IPS-11a (cell line): ENCODE results near the gene PTMA.
"Not testable (repeated sequence)": the region's sequence is repeated elsewhere in the genome, so short reads cannot be mapped to it uniquely, and the experiment has no call there.

Experiments
- H3K4me3 ChIP-seq: one replicate; pipeline ENCODE4 v1.5.1; 2013; ENCODE audit warnings: low read depth, low read length, control low read depth

PTMA gene

GRCh38 chr2:231714639-231715498 lies 6.5 kb downstream of the PTMA start:
- H3K4me3 ChIP-seq = no peak overlapping the region

GRCh38 chr2:231715499-231715837 lies 7.1 kb downstream of the PTMA start:
- no peak overlapping the region for H3K4me3 ChIP-seq

GRCh38 chr2:231715988-231716616 lies 7.8 kb downstream of the PTMA start:
- no peak overlapping the region for H3K4me3 ChIP-seq

- H3K4me3 ChIP-seq = no peak overlapping the region
Measured at GRCh38 chr2:231716666-231717280, 8.4 kb downstream of the PTMA start.

GRCh38 chr2:231717281-231718171 lies 9.2 kb downstream of the PTMA start:
- H3K4me3 ChIP-seq = no peak overlapping the region

GRCh38 chr2:231718799-231719198 lies 10.5 kb downstream of the PTMA start:
- H3K4me3 ChIP-seq = no peak overlapping the region

- H3K4me3 ChIP-seq = no peak overlapping the region
Measured at GRCh38 chr2:231720292-231720986, 12.1 kb downstream of the PTMA start.

- no peak overlapping the region for H3K4me3 ChIP-seq
Measured at GRCh38 chr2:231720987-231721966, 13.0 kb downstream of the PTMA start.

GRCh38 chr2:231722721-231723307 lies 14.5 kb downstream of the PTMA start:
- H3K4me3 ChIP-seq = no peak overlapping the region

- no peak overlapping the region for H3K4me3 ChIP-seq
Measured at GRCh38 chr2:231725476-231725875, 17.2 kb downstream of the PTMA start.

GRCh38 chr2:231726276-231726675 lies 18.0 kb downstream of the PTMA start:
- no peak overlapping the region for H3K4me3 ChIP-seq

GRCh38 chr2:231727621-231728020 lies 19.3 kb downstream of the PTMA start:
- no peak overlapping the region for H3K4me3 ChIP-seq

- H3K4me3 ChIP-seq = no peak overlapping the region
Measured at GRCh38 chr2:231732604-231733003, 24.3 kb downstream of the PTMA start.

- no peak overlapping the region for H3K4me3 ChIP-seq
Measured at GRCh38 chr2:231737761-231738160, 29.4 kb downstream of the PTMA start.

- H3K4me3 ChIP-seq = no peak overlapping the region
Measured at GRCh38 chr2:231743376-231744116, 35.2 kb downstream of the PTMA start.

GRCh38 chr2:231745303-231746038 lies 37.1 kb downstream of the PTMA start:
- no peak overlapping the region for H3K4me3 ChIP-seq

- H3K4me3 ChIP-seq = not testable (repeated sequence)
Measured at GRCh38 chr2:231748153-231748896, 40.0 kb downstream of the PTMA start.
